BE2C (cell line): ENCODE measurements around the gene SCPEP1.
"Not testable (repeated sequence)": the region's sequence is repeated elsewhere in the genome, so short reads cannot be mapped to it uniquely, and the experiment has no call there.

Experiments used
- DNase-seq: peaks from one replicate; pipeline ENCODE4 v3.0.0-alpha.2; 2020
- H3K27me3 ChIP-seq: fragments of 250-450 bp; sonication (Bioruptor Pico); 2 replicates; pipeline ENCODE4 v1.5.1; 2020; ENCODE audit warnings: mild to moderate bottlenecking
- H3K36me3 ChIP-seq: fragments of 250-450 bp; sonication (Bioruptor Pico); 2 replicates; pipeline ENCODE4 v1.5.1; 2020; ENCODE audit warnings: mild to moderate bottlenecking
- H3K4me1 ChIP-seq: fragments of 250-450 bp; sonication (Bioruptor Pico); 2 replicates; pipeline ENCODE4 v1.5.1; 2020
- H3K4me3 ChIP-seq: 2 replicates; pipeline ENCODE4 v1.5.1; 2011; ENCODE audit warnings: low read depth, low read length
- H3K9me3 ChIP-seq: fragments of 250-450 bp; sonication (Bioruptor Pico); 2 replicates; pipeline ENCODE4 v1.5.1; 2020
- TF ChIP-seq, protein P1 (sequence below): IDR thresholded peaks from 2 replicates; pipeline ENCODE4 v1.5.1; 2012; ENCODE audit warnings: mild to moderate bottlenecking, low read depth, low read length

The SCPEP1 gene

DNA sequence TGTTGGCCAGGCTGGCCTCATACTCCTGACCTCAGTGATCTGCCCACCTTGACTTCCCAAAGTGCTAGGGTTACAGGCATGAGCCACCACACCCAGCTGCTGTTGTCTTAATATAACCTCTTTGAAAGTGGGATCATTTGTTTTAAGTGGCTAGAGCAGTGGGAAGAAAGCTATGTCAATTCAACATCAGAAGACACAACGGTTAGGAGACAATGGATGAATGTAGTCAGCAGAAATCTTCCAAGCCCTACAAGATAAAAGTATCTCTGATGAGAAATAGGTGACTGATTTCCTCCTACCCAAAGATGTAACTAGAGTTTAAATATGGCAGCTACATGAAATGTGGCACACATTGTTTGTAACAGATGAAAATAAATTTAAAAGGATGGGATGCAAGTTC is 44.1 kb upstream of the SCPEP1 start:
- TF ChIP-seq, protein P1, sequence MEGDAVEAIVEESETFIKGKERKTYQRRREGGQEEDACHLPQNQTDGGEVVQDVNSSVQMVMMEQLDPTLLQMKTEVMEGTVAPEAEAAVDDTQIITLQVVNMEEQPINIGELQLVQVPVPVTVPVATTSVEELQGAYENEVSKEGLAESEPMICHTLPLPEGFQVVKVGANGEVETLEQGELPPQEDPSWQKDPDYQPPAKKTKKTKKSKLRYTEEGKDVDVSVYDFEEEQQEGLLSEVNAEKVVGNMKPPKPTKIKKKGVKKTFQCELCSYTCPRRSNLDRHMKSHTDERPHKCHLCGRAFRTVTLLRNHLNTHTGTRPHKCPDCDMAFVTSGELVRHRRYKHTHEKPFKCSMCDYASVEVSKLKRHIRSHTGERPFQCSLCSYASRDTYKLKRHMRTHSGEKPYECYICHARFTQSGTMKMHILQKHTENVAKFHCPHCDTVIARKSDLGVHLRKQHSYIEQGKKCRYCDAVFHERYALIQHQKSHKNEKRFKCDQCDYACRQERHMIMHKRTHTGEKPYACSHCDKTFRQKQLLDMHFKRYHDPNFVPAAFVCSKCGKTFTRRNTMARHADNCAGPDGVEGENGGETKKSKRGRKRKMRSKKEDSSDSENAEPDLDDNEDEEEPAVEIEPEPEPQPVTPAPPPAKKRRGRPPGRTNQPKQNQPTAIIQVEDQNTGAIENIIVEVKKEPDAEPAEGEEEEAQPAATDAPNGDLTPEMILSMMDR: no peak
- Histone ChIP-seq H3K4me1 (no peaks in the 10 kb centered on the region), H3K27me3 (no peaks in the 10 kb centered on the region), H3K4me3 (no peak overlapping the region), H3K36me3 (peaks cover 15% of the 10 kb centered on the region), H3K9me3 (no peaks in the 10 kb centered on the region; the same call in 1 of the 2 replicates)
- DNase-seq: no peak

DNA sequence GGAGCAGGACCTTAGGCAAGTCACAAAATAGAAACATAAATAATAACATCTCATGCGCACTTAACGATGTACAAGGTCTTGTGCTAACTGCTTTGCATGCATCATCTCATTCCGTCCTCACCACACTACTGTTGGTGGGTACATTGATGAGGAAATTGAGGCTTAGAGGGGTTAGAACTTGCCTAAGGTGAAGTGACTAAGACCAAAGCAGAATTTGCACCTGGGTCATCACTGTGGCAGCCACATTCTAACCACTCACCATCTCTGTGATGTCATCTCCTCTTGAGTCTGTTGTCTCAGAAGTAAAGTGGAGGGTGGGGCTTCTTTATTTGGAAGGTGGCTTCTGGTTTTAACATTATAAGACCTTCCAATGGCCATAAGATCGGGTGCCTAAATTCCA is 43.7 kb upstream of the SCPEP1 start:
- no peak overlapping the region for H3K4me3 ChIP-seq
- no peaks in the 10 kb centered on the region for H3K4me1 ChIP-seq
- no peaks in the 10 kb centered on the region for H3K9me3 ChIP-seq
- H3K27me3 ChIP-seq: no peaks in the 10 kb centered on the region
- DNase-seq: no peak
- TF ChIP-seq, protein P1: no peak
- peaks cover 15% of the 10 kb centered on the region for H3K36me3 ChIP-seq

- DNase-seq: no peak
Observed at GRCh38 chr17:56935461-56935860, 42.5 kb upstream of the SCPEP1 start.

GRCh38 chr17:56936697-56937322 is 41.1 kb upstream of the SCPEP1 start:
- H3K36me3 ChIP-seq: peaks cover 37% of the 10 kb centered on the region
- H3K27me3 ChIP-seq: no peaks in the 10 kb centered on the region
- DNase-seq: no peak
- no peaks in the 10 kb centered on the region for H3K4me1 ChIP-seq
- H3K9me3 ChIP-seq: no peaks in the 10 kb centered on the region
- H3K4me3 ChIP-seq: no peak overlapping the region
- TF ChIP-seq, protein P1: no peak

More at GRCh38 chr17:56935461-56935860, 42.5 kb upstream of the SCPEP1 start:
- H3K4me1 ChIP-seq: no peaks in the 10 kb centered on the region
- no peaks in the 10 kb centered on the region for H3K27me3 ChIP-seq
- peaks cover 27% of the 10 kb centered on the region for H3K36me3 ChIP-seq
- no peak overlapping the region for H3K4me3 ChIP-seq
- TF ChIP-seq, protein P1: no peak
- H3K9me3 ChIP-seq: no peaks in the 10 kb centered on the region

DNA sequence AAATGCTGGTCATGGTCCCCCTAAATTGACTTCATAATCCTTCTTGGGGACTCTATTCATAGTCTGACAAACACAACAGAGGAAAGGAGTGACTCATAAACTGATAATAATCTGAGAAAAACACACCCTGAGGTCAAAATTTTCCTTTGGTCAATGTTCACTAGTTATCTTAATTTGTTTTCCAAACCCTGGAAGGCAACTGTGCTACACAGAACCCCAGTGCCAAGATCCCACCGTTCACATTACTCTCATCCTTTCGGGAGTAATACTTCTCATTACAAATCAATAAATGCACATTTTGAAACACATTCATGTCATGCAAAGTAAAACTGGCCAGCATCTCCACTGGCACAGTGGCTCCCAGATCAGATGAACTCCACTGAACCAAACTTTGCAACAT is 40.2 kb upstream of the SCPEP1 start:
- no peak overlapping the region for H3K4me3 ChIP-seq
- H3K9me3 ChIP-seq: no peaks in the 10 kb centered on the region
- H3K36me3 ChIP-seq: peaks cover 38% of the 10 kb centered on the region
- no peaks in the 10 kb centered on the region for H3K27me3 ChIP-seq
- TF ChIP-seq, protein P1: no peak
- DNase-seq: no peak
- no peaks in the 10 kb centered on the region for H3K4me1 ChIP-seq

GRCh38 chr17:56938206-56938605 is 39.7 kb upstream of the SCPEP1 start:
- not testable (repeated sequence) for H3K4me1 ChIP-seq, DNase-seq, H3K9me3 ChIP-seq, H3K27me3 ChIP-seq, H3K4me3 ChIP-seq
- peaks cover 38% of the 10 kb centered on the region for H3K36me3 ChIP-seq
